ENCODE data around the gene NFIB.

- TF ChIP-seq CTCF (conservative IDR thresholded peaks at IDR 0.05) (no peak), EZH2 (IDR thresholded peaks at IDR 0.05; ENCODE audit: low read depth) (no peak)
Measured at GRCh38 chr9:14226855-14227532, 86.9 kb downstream of the NFIB start.

Data from PC-9 (cell line).